Naive thymus-derived CD4-positive, alpha-beta T cell (primary cell): ENCODE measurements around the gene ASCL5. TPM values are rescaled to one million over a fixed set of nuclear protein-coding genes. Genes with fewer than 3 reads are reported as not detected.

Source experiments
- ATAC-seq: fragments of 150-1000 bp; cut with Tn5 transposase; 2 replicates; pipeline ENCODE4 v1.10.0; 2021; ENCODE audit warnings: mild to moderate bottlenecking, moderate library complexity
- CTCF ChIA-PET: fragments of 350-600 bp; sonication (Branson Sonifier 250); formaldehyde crosslinking; loops from one replicate; lab custom pipeline; 2021; ENCODE audit warnings: antibody characterized with exemption; lab: Charles Lee
- POLR2A ChIA-PET: fragments of 350-600 bp; sonication (Branson Sonifier 250); formaldehyde crosslinking; loops from one replicate; lab custom pipeline; 2021; ENCODE audit warnings: antibody characterized with exemption, inconsistent platforms; lab: Charles Lee
- DNase-seq, 9 donors: peaks; one replicate each; pipeline versions ENCODE4 v3.0.0 to v3.0.0-alpha.2; 2020 to 2022; ENCODE audit warnings: mixed read lengths in 1 of 9
- H3K27ac ChIP-seq: one replicate; pipeline ENCODE4 v1.7.0; 2013; ENCODE audit warnings: mild to moderate bottlenecking, low read depth, low read length, moderate library complexity
- H3K27me3 ChIP-seq, 2 donors: one replicate each; pipeline ENCODE4 v1.7.0; 2013; ENCODE audit warnings: low read length in 2 of 2, mild to moderate bottlenecking in 2 of 2, moderate library complexity in 2 of 2; ENCODE audit not compliant: control insufficient read depth in 2 of 2, insufficient read depth in 2 of 2
- H3K36me3 ChIP-seq, 3 experiments: 1 replicate in 2 of 3; 2 replicates in 1 of 3; pipeline ENCODE4 v1.7.0; 2013; ENCODE audit warnings: low read length in 3 of 3, mild to moderate bottlenecking in 3 of 3, moderate library complexity in 1 of 3; ENCODE audit not compliant: insufficient read depth in 3 of 3, control insufficient read depth in 2 of 3
- H3K4me1 ChIP-seq, 2 donors: one replicate each; pipeline ENCODE4 v1.7.0; 2013; ENCODE audit warnings: low read length in 2 of 2, mild to moderate bottlenecking in 2 of 2, moderate library complexity in 1 of 2; ENCODE audit not compliant: control insufficient read depth in 2 of 2, insufficient read depth in 2 of 2
- H3K4me3 ChIP-seq: 2 replicates; pipeline ENCODE4 v1.7.0; 2013; ENCODE audit warnings: mild to moderate bottlenecking, low read length
- H3K9me3 ChIP-seq, 3 experiments: 1 replicate in 2 of 3; 2 replicates in 1 of 3; pipeline ENCODE4 v1.7.0; 2013; ENCODE audit warnings: low read length in 3 of 3; ENCODE audit not compliant: control insufficient read depth in 2 of 3
- H3K27ac Mint-ChIP-seq, 9 donors: one replicate each; pipeline ENCODE4 v1.8.0; 2020 to 2022; ENCODE audit warnings: mixed read lengths in 9 of 9, mild to moderate bottlenecking in 8 of 9, moderate library complexity in 5 of 9, inconsistent platforms in 2 of 9
- H3K27me3 Mint-ChIP-seq, 5 donors: one replicate each; pipeline ENCODE4 v1.8.0; 2021 to 2022; ENCODE audit warnings: mixed read lengths in 5 of 5, mild to moderate bottlenecking in 1 of 5
- H3K36me3 Mint-ChIP-seq, 5 donors: one replicate each; pipeline ENCODE4 v1.8.0; 2020 to 2022; ENCODE audit warnings: mixed read lengths in 5 of 5, mild to moderate bottlenecking in 3 of 5, inconsistent platforms in 1 of 5
- H3K4me1 Mint-ChIP-seq, 7 donors: one replicate each; pipeline ENCODE4 v1.8.0; 2020 to 2022; ENCODE audit warnings: mixed read lengths in 7 of 7, mild to moderate bottlenecking in 3 of 7, inconsistent platforms in 1 of 7
- H3K4me3 Mint-ChIP-seq, 10 donors: one replicate each; pipeline ENCODE4 v1.8.0; 2020 to 2022; ENCODE audit warnings: mild to moderate bottlenecking in 10 of 10, mixed read lengths in 10 of 10, moderate library complexity in 6 of 10, inconsistent platforms in 2 of 10
- H3K9me3 Mint-ChIP-seq, 11 donors: one replicate each; pipeline ENCODE4 v1.8.0; 2020 to 2022; ENCODE audit warnings: mixed read lengths in 11 of 11, mild to moderate bottlenecking in 4 of 11, inconsistent platforms in 1 of 11, moderate library complexity in 1 of 11
- intact Hi-C, 2 donors: fragments of 100-400 bp; cut with micrococcal nuclease; formaldehyde crosslinking; loops; one replicate each; pipeline ENCODE4 v1.15.1; 2023
- polyA plus RNA-seq, 2 donors: library from polyadenylated mRNA; unstranded; fragments of 300-500 nt; fragmentation: Illumina TruSeq; gene quantifications; one replicate each; pipeline ENCODE4 v1.2.3, GENCODE V29; 2021
- total RNA-seq, 6 experiments: library from RNA in 5 of 6; stranded (reverse) in 5 of 6; gene quantifications; 1 replicate in 5 of 6; 2 replicates in 1 of 6; pipeline ENCODE4 v1.2.3 and lab custom pipeline; 2021 to 2026

ASCL5 gene, protein sequence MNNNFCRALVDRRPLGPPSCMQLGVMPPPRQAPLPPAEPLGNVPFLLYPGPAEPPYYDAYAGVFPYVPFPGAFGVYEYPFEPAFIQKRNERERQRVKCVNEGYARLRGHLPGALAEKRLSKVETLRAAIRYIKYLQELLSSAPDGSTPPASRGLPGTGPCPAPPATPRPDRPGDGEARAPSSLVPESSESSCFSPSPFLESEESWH
- total RNA-seq = under 1 TPM in 2 of 5 experiments, not detected in 3; 0.27 to 0.56 TPM
- under 1 TPM; 0.08 to 0.15 TPM for polyA plus RNA-seq
- total RNA-seq (lab: John Stamatoyannopoulos, UW) = not detected

GRCh38 chr1:201126832-201127754, at the start of gene ASCL5:
ASCL5 (minus strand) TSS chr1:201127184; CDS start chr1:201115372, 11,812 bp downstream.
- H3K9me3 ChIP-seq = no peaks in the 10 kb centered on the region
- H3K27me3 Mint-ChIP-seq = peaks cover 8 to 17% (median 11%) of the 10 kb centered on the region in 5 donors
- ATAC-seq (no peak), DNase-seq (no peak)
- H3K4me1 Mint-ChIP-seq = no peaks in the 10 kb centered on the region
- H3K9me3 Mint-ChIP-seq = peaks cover 0 to 1% (median 0%) of the 10 kb centered on the region in 11 donors
- no peaks in the 10 kb centered on the region for H3K4me1 ChIP-seq
- peaks cover 0 to 7% (median 4%) of the 10 kb centered on the region in 5 donors for H3K36me3 Mint-ChIP-seq
- intact Hi-C loops = no loop called here
- no peak within 1 kb of the TSS for H3K4me3 ChIP-seq
- CTCF ChIA-PET = no interaction called here
- H3K27ac Mint-ChIP-seq = peak within 1 kb of the TSS in 1 of 9 donors; percentile 20
- no peak within 1 kb of the TSS for H3K27ac ChIP-seq
- POLR2A ChIA-PET = no interaction called here
- no peaks in the 10 kb centered on the region for H3K36me3 ChIP-seq
- H3K27me3 ChIP-seq = peaks cover 0 to 5% of the 10 kb centered on the region in 2 donors
- H3K4me3 Mint-ChIP-seq = no peak within 1 kb of the TSS

GRCh38 chr1:201175820-201176500, 49.0 kb upstream of the ASCL5 start:
- peaks cover 2 to 13% (median 5%) of the 10 kb centered on the region in 5 donors for H3K36me3 Mint-ChIP-seq
- no peak for ATAC-seq
- no peaks in the 10 kb centered on the region for H3K27me3 ChIP-seq
- peaks cover 5 to 10% (median 8%) of the 10 kb centered on the region in 7 donors for H3K4me1 Mint-ChIP-seq
- no peak overlapping the region for H3K4me3 ChIP-seq
- peaks cover 0 to 17% (median 9%) of the 10 kb centered on the region in 11 donors for H3K9me3 Mint-ChIP-seq
- intact Hi-C loops = no loop called here
- no peaks in the 10 kb centered on the region for H3K36me3 ChIP-seq
- no peak overlapping the region for H3K27ac ChIP-seq
- H3K4me3 Mint-ChIP-seq = no peak overlapping the region
- no peaks in the 10 kb centered on the region for H3K9me3 ChIP-seq
- no peak overlapping the region for H3K27ac Mint-ChIP-seq
- ChIA-PET POLR2A (interaction anchor here (0.6 kb wide), 1 partner anchor 251 kb away, joined by 3 read pairs; no protein-coding TSS in a partner anchor), CTCF (no interaction called here)
- H3K27me3 Mint-ChIP-seq = peaks cover 21 to 37% (median 29%) of the 10 kb centered on the region in 5 donors
- peaks cover 0 to 7% of the 10 kb centered on the region in 2 donors for H3K4me1 ChIP-seq
- DNase-seq = no peak

DNA sequence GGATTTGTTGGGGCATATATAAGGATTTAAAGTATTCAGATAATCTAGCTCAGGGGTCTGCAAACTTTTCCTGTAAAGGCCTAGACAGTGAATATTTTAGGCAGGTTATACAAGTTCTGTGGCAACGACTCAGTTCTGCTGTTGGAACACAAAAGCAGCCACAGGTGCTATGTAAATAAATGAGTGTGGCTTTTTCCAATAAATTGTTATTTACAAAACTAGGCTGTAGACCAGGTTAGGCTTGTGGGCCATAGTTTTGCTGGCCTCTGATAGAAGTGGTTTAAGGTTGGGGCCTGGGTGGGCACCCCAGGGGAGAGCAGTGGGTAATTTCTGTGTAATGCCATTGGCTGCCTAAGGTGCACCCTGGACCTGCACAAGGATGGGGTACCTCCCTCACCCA, 46.8 kb upstream of the ASCL5 start:
- H3K27me3 ChIP-seq = no peaks in the 10 kb centered on the region
- no peaks in the 10 kb centered on the region for H3K36me3 ChIP-seq
- intact Hi-C loops = no loop called here
- peaks cover 0 to 6% (median 3%) of the 10 kb centered on the region in 11 donors for H3K9me3 Mint-ChIP-seq
- ChIA-PET POLR2A (no interaction called here), CTCF (interaction anchor here (0.6 to 1.0 kb wide), 2 partner anchors 14 to 193 kb away, joined by 3 read pairs; no protein-coding TSS in a partner anchor)
- H3K4me3 ChIP-seq = no peak overlapping the region
- H3K27ac ChIP-seq = no peak overlapping the region
- ATAC-seq = no peak
- H3K9me3 ChIP-seq = no peaks in the 10 kb centered on the region
- H3K4me3 Mint-ChIP-seq = no peak overlapping the region
- no peak for DNase-seq
- H3K36me3 Mint-ChIP-seq = peaks cover 0 to 4% (median 2%) of the 10 kb centered on the region in 5 donors
- H3K27ac Mint-ChIP-seq = no peak overlapping the region
- peaks cover 6 to 14% (median 9%) of the 10 kb centered on the region in 7 donors for H3K4me1 Mint-ChIP-seq
- peaks cover 0 to 7% of the 10 kb centered on the region in 2 donors for H3K4me1 ChIP-seq
- peaks cover 9 to 38% (median 20%) of the 10 kb centered on the region in 5 donors for H3K27me3 Mint-ChIP-seq

DNA sequence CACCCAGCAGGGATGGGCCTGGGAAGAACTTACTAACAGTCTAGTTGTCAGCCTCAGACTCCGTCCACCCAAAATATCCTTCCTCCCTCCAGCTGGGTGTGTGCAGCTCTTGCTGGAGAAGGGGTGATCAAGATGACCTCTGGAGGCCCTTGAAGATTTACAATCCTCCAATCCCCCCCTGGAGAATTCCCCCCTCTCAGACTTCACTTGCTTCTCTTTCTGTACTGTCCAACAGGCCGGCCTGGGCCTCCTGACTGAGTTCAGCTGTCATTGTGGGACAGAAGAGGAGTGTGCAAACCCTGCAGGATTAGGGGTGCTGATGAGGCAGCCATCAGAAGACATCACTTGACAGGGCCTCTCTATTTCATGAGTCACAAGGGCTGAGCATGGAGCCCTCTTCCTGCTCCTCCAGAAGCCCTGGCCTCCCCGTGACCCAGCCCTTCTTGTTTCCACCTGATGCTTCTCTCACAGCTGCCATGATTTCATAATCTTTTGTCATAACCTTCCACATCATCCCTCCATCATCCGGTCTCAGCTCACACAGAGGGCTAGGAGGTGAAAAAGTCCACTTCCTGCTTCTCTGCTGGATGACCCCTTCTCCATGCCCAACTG, 46.1 kb upstream of the ASCL5 start:
- no peaks in the 10 kb centered on the region for H3K27me3 ChIP-seq
- ATAC-seq (no peak), DNase-seq (no peak)
- no peak overlapping the region for H3K27ac ChIP-seq
- peaks cover 6 to 14% (median 9%) of the 10 kb centered on the region in 7 donors for H3K4me1 Mint-ChIP-seq
- intact Hi-C loops = no loop called here
- peaks cover 0 to 3% (median 0%) of the 10 kb centered on the region in 11 donors for H3K9me3 Mint-ChIP-seq
- H3K9me3 ChIP-seq = no peaks in the 10 kb centered on the region
- H3K4me1 ChIP-seq = peaks cover 0 to 7% of the 10 kb centered on the region in 2 donors
- POLR2A ChIA-PET = no interaction called here
- peaks cover 0 to 4% (median 0%) of the 10 kb centered on the region in 5 donors for H3K36me3 Mint-ChIP-seq
- H3K27ac Mint-ChIP-seq = no peak overlapping the region
- H3K4me3 ChIP-seq = no peak overlapping the region
- H3K27me3 Mint-ChIP-seq = peaks cover 9 to 39% (median 19%) of the 10 kb centered on the region in 5 donors
- peak overlapping the region in 3 of 10 donors; percentile 14 to 37 (median 21) for H3K4me3 Mint-ChIP-seq
- H3K36me3 ChIP-seq = no peaks in the 10 kb centered on the region
- CTCF ChIA-PET = interaction anchor here (0.6 to 1.0 kb wide), 2 partner anchors 14 to 192 kb away, joined by 3 read pairs; no protein-coding TSS in a partner anchor

DNA sequence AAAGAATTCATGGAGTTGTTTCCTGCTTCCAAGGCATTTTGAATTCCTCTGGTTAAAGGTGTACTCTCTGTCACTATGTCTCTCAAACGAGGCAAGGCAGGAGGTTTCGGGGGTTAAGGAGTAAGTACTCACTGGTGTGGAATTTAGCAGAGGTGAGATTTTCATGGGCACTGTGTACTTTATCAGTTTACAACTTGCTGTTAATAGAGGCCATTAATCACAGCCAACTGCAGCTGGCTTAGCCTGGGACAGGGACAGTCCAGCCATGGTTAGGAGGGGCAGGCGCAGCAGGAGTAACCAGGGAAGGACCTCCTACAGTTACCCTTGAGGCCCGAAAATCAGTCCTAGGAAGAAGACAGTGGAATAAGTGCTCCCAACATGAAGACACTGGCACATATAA, 45.3 kb upstream of the ASCL5 start:
- POLR2A ChIA-PET = interaction anchor here (0.9 to 1.9 kb wide), 2 partner anchors 18 to 58 kb away, joined by 3 to 5 read pairs; partner anchors contain the start of gene TMEM9
- H3K4me3 ChIP-seq = no peak overlapping the region

More for the DNA sequence above, 45.3 kb upstream of the ASCL5 start:
- ATAC-seq (no peak), DNase-seq (no peak)
- CTCF ChIA-PET = no interaction called here
- Mint-ChIP-seq H3K36me3 (peaks cover 0 to 2% (median 0%) of the 10 kb centered on the region in 5 donors), H3K4me1 (peaks cover 6 to 14% (median 9%) of the 10 kb centered on the region in 7 donors), H3K27ac (peak overlapping the region in 1 of 9 donors; percentile 62), H3K27me3 (peaks cover 4 to 39% (median 12%) of the 10 kb centered on the region in 5 donors), H3K9me3 (no peaks in the 10 kb centered on the region), H3K4me3 (peak overlapping the region in 4 of 10 donors; percentile 82 to 89 (median 83))
- intact Hi-C loops = no loop called here
- Histone ChIP-seq H3K36me3 (no peaks in the 10 kb centered on the region), H3K4me1 (peaks cover 0 to 7% of the 10 kb centered on the region in 2 donors), H3K9me3 (no peaks in the 10 kb centered on the region), H3K27me3 (no peaks in the 10 kb centered on the region), H3K27ac (no peak overlapping the region)
